ENCODE measurements around the gene MPO. TPM values are rescaled to one million over a fixed set of nuclear protein-coding genes. Genes with fewer than 3 reads are reported as not detected.

MPO gene
- polyA plus RNA-seq, 1 experiment, result not detected

- ChIA-PET POLR2A (no interaction called here), CTCF (interaction anchor here (1.3 to 3.6 kb wide), 4 partner anchors 8 to 136 kb away, joined by 4 to 25 read pairs (median 6); partner anchors contain the start of gene RNF43)
- Histone ChIP-seq H3K36me3 (ENCODE audit: control insufficient read depth, insufficient read depth, low read length) (no peaks in the 10 kb centered on the region), H3K27me3 (ENCODE audit: control insufficient read depth, insufficient read depth, low read length) (no peaks in the 10 kb centered on the region), H3K4me3 (ENCODE audit: low read depth, low read length) (no peak overlapping the region)
- no peak for DNase-seq (ENCODE audit: low read depth)
- TF ChIP-seq CTCF (IDR thresholded peaks at IDR 0.05; ENCODE audit: insufficient read depth, low read depth, low read length), result no peak
Observed at GRCh38 chr17:58312021-58312630, 31.4 kb upstream of the MPO start.

GRCh38 chr17:58311429-58311894, 30.7 kb upstream of the MPO start:
- TF ChIP-seq CTCF (IDR thresholded peaks at IDR 0.05; ENCODE audit: insufficient read depth, low read depth, low read length), result no peak
- Histone ChIP-seq H3K27me3 (ENCODE audit: control insufficient read depth, insufficient read depth, low read length) (no peaks in the 10 kb centered on the region), H3K36me3 (ENCODE audit: control insufficient read depth, insufficient read depth, low read length) (no peaks in the 10 kb centered on the region), H3K4me3 (ENCODE audit: low read depth, low read length) (no peak overlapping the region)
- ChIA-PET POLR2A (no interaction called here), CTCF (interaction anchor here (1.3 to 3.6 kb wide), 4 partner anchors 7 to 136 kb away, joined by 4 to 25 read pairs (median 6); partner anchors contain the start of gene RNF43)
- no peak for DNase-seq (ENCODE audit: low read depth)

GRCh38 chr17:58310511-58311428, 30.0 kb upstream of the MPO start:
- H3K36me3 ChIP-seq (ENCODE audit: control insufficient read depth, insufficient read depth, low read length), result no peaks in the 10 kb centered on the region
- no peak for DNase-seq (ENCODE audit: low read depth)
- no peak overlapping the region for H3K4me3 ChIP-seq (ENCODE audit: low read depth, low read length)
- no peaks in the 10 kb centered on the region for H3K27me3 ChIP-seq (ENCODE audit: control insufficient read depth, insufficient read depth, low read length)
- POLR2A ChIA-PET, result no interaction called here
- no peak for TF ChIP-seq CTCF (IDR thresholded peaks at IDR 0.05; ENCODE audit: insufficient read depth, low read depth, low read length)
- CTCF ChIA-PET, result no interaction called here

GRCh38 chr17:58309918-58310259, 29.2 kb upstream of the MPO start:
- DNase-seq (ENCODE audit: low read depth), result no peak
- ChIA-PET POLR2A (no interaction called here), CTCF (no interaction called here)
- Histone ChIP-seq H3K36me3 (ENCODE audit: control insufficient read depth, insufficient read depth, low read length) (no peaks in the 10 kb centered on the region), H3K4me3 (ENCODE audit: low read depth, low read length) (no peak overlapping the region), H3K27me3 (ENCODE audit: control insufficient read depth, insufficient read depth, low read length) (no peaks in the 10 kb centered on the region)
- no peak for TF ChIP-seq CTCF (IDR thresholded peaks at IDR 0.05; ENCODE audit: insufficient read depth, low read depth, low read length)
